GM18505 (cell line): ENCODE data around the gene CATSPER3.

Source experiments
- ATAC-seq: cut with Tn5 transposase; IDR thresholded peaks from one replicate; pipeline ENCODE4 v1.9.1; 2021; ENCODE audit not compliant: unreplicated experiment
- POLR2A ChIP-seq: IDR thresholded peaks from 4 replicates; pipeline ENCODE4 v1.6.1; 2011; ENCODE audit warnings: borderline replicate concordance; ENCODE audit not compliant: insufficient read depth, insufficient read length; ENCODE audit errors: extremely low read depth

CATSPER3 gene

DNA sequence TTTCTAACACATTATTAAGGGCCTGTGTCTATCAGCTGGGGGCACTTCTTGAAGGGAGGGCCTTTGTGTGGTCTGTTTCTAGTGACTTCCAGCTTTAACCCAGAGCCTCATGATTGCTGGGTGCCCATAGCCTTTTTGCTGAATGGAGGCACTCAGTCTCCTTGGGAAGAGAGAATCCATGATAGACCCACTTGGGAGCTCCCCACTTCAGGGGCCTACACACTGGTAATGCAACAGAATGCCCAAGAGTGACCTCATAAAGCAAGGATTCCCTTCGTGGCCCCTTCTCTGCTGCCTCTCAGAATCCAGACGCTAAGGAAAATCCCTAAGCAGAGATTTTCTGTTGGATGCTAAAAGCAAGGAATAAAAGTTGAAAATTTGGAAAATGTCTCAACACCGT lies at the start of gene CATSPER3:
Gene CATSPER3 (plus strand): TSS at position 301 of the 400 bp plus-strand sequence. CDS start 85 bp downstream, at position 386.
- TF ChIP-seq POLR2A, result no peak
- no peak for ATAC-seq

DNA sequence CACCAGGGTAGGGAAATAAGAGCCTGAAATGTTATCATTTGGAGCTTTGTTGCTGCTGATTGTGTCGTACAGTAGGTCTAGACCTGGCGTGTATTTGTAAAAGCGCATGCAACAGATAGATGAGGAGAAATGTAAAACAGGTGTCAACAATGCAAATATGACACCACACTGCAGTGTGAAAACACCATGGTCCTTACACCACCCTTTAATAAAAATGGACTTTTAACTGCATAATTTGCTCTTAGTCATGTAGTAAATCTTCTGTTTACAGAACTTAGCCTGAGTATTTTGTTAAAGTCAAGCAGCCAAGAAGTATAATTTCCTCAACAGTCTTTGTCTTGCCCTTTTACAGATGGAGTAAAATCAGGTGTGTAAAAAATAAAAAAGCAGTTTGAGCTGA lies 48.8 kb upstream of the CATSPER3 start:
- no peak for TF ChIP-seq POLR2A
- no peak for ATAC-seq

- no peak for ATAC-seq
- no peak for TF ChIP-seq POLR2A
These were observed 46.7 kb upstream of the CATSPER3 start for GRCh38 chr5:134920848-134921575.

DNA sequence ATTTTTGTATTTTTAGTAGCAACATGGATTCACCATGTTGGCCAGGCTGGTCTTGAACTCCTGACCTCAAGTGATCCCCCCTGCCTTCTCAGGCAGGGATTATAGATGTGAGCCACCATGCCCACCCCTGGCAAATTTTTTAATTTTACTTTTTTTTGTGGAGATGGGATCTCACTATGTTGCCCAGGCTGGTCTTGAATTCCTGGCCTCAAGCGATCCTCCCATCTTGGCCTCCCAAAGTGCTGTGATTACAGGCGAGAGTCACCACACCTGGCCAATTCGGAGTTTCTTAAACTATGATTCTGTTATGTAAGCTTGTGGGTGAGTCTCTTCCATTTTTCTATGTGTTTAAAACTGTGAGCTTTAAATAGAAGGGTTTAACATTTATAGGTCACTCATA lies 35.2 kb upstream of the CATSPER3 start:
- no peak for TF ChIP-seq POLR2A

GRCh38 chr5:134934202-134934601 lies 33.5 kb upstream of the CATSPER3 start:
- ATAC-seq, result no peak
- no peak for TF ChIP-seq POLR2A

More for the DNA sequence above, 35.2 kb upstream of the CATSPER3 start:
- no peak for ATAC-seq

- no peak for ATAC-seq
- TF ChIP-seq POLR2A, result no peak
These were observed 31.8 kb upstream of the CATSPER3 start for GRCh38 chr5:134935711-134936602.

DNA sequence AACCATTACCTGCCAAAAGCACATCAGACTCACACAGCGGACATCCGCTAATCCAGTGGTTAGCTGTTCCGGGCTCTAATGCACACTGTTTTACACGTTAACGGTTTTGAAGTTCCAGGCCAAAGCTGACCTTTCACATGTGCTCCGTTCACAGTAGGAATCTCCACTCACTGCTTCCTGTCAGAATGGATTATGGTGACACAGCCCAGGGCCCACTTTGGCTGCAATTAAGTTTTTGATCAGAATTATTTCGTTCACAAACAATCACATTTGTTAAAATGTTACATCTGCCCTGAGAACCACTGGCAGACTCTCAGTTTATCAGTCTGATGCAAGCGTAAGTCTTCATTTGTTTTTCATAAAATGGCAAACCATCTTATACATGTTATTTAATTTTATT lies 30.2 kb upstream of the CATSPER3 start:
- ATAC-seq, result no peak
- TF ChIP-seq POLR2A, result no peak

DNA sequence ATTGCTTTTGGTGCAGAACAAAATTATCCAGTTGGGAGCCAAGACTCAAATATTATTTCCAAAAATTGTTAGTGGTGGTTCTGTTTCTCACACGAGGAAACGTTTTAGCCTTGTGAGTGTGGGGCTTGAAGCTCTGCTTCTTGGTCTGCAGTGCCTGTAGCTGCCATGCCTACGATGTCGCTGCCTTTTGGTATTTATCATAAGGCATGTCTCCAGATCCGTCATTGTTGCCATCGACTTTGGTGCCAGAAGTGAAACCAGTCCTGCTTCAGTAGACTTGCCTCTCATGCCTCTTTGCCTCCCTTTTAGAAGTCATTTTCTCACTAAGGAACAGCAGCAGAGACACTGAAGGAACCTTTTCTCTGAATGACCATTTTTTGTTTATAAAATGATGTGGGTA lies 29.7 kb upstream of the CATSPER3 start:
- TF ChIP-seq POLR2A, result no peak

DNA sequence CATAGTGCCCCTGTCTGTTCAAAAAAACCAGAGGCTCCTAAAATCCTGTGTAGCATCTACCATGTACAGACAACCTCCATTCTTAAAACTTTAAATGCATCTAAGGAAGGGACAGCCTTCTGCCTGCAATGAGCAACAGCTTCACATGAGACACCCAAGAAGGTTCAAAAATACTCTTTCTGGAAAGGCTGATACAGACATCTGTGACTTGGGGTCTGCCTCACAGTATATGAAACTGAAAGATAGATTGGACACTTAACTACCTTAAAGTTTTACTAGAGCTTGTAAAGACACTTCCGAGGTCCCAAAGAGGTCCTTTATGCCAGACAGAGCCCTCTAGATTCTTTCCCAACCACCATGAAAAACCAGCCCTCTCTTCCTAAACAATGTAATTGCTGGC lies 28.2 kb upstream of the CATSPER3 start:
- TF ChIP-seq POLR2A, result no peak
- no peak for ATAC-seq

More for the DNA sequence above, 29.7 kb upstream of the CATSPER3 start:
- no peak for ATAC-seq

DNA sequence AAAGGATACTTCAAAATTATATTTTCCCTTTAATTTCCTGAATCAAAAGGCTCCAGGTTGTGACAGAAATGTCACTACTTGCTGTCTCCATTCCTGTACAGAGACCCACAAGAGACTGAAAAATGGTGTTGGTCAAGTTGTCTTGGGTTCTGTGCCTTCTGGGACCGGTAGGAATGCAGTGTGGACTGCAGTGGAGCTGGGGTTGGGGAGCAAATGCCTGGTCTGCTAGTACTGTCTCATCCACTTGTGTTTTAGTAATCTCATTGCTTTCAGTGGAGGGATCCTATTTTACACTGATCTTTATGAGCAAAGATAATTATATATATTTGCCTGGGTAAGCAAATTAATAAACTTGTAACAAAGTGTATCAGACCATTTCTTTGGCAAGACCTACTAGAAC lies 24.2 kb upstream of the CATSPER3 start:
- no peak for TF ChIP-seq POLR2A
- ATAC-seq, result no peak

DNA sequence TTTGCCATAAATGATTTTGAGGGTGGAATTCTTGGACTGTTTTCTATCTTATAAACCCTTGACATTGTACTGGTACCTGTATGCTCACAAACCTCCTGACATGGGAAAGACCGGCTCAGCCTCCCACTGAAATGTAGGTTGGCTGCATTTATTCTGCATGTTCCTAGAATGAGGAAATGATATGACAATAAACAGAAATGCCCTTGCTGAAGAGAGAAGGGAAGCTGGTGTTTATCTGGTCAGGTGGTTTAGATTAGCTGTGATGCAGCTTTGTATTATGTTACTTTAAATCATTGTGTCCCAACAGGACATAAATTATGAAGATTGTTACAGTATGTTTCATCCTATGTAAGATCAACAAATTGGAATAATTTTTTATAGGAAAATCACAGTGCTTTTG lies 23.1 kb upstream of the CATSPER3 start:
- ATAC-seq, result no peak
- TF ChIP-seq POLR2A, result no peak

GRCh38 chr5:134945041-134945440 lies 22.7 kb upstream of the CATSPER3 start:
- ATAC-seq, result no peak
- TF ChIP-seq POLR2A, result no peak

DNA sequence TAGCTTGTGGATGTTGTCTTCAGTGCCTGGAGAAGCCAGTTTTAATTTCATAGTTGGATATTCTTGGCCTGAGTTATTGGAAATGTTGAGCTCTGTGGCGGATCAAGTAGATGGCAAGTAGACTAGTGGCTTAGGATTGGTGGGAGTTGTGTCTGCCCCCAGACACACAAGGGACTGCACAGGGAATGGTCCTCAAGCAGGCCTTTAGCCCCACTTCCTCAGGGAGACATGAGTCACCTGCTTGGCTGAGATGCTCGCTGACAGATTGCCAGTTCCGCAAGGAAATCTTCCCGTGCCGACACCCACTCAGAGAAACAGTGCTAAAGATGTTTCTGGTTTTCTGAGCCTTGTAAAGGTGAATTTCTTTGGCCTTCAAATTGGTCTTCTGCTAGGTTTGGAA lies 18.8 kb upstream of the CATSPER3 start:
- no peak for TF ChIP-seq POLR2A
- ATAC-seq, result no peak

DNA sequence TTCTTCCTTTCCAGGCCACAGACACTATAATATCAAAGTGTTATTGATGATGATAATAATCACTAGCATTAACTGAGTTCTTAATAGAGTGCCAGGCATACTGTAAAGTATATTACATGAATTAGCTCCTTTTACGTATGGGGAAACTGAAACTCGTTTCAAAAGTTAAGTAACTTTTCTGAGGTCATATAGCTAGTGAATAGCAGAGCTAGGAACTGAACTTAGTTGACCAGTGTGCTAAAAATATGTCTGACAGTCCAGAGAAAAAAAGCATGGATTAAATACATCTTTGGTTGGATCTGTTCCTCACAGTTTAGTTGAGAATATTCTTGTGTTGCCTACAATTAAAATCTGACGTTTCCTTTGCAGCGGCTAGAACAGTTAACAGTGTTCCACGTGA lies 18.4 kb upstream of the CATSPER3 start:
- ATAC-seq, result no peak
- no peak for TF ChIP-seq POLR2A
